GM21360 (cell line): ENCODE measurements around the gene DDN.
A peak's percentile ranks its signal among the peaks of the same experiment; 100 is the strongest.

Experiments
- ATAC-seq: cut with Tn5 transposase; IDR thresholded peaks from one replicate; pipeline ENCODE4 v1.9.1; 2021; ENCODE audit warnings: mild to moderate bottlenecking, moderate library complexity; ENCODE audit not compliant: unreplicated experiment

DDN gene

GRCh38 chr12:49032276-49032675 lies 33.1 kb upstream of the DDN start:
- no peak for ATAC-seq

GRCh38 chr12:49031573-49032161 lies 32.5 kb upstream of the DDN start:
- ATAC-seq: no peak

GRCh38 chr12:49030714-49031572 lies 31.8 kb upstream of the DDN start:
- no peak for ATAC-seq

DNA sequence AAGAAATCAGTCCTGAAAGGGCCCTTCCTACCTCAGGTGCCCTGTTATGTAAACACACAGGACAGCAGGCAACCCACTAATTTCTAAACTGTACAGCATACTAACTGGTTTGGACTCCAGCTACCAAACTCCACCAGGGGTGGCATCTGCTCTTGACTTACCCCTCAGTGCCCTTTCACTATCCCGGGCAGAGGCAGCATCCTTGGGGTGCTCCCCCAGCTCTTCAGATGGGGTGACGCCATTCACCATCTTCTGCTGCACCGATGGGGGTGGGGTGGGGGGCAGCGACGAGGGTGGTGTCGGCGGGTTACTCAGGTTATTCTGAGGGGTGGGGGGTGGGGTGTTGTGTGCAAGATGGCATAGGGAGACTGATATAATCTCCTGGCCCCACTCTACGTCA lies 30.9 kb upstream of the DDN start:
- ATAC-seq: no peak

GRCh38 chr12:49028666-49029275 lies 29.6 kb upstream of the DDN start:
- no peak for ATAC-seq

GRCh38 chr12:49027846-49028555 lies 28.8 kb upstream of the DDN start:
- no peak for ATAC-seq

GRCh38 chr12:49026678-49027480 lies 27.7 kb upstream of the DDN start:
- no peak for ATAC-seq

DNA sequence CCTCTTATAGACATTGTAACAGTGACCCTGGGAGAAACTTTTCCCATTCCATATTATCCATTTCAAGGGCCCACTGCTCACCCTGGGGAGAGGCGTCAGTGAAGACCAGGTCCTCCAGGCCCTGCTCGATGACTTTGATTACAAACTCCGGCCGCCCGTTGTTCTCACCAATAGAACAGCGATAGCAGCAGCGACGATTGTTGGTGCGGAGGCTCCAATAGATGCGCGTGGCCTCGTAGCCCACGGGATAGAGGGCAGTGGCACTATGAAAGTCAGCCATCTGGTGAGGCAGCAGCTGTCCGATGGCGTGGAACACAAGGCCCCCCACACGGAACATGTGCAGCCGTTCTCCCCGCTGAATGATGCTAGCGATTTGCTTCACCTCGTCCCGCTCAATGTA lies 26.9 kb upstream of the DDN start:
- ATAC-seq: no peak

DNA sequence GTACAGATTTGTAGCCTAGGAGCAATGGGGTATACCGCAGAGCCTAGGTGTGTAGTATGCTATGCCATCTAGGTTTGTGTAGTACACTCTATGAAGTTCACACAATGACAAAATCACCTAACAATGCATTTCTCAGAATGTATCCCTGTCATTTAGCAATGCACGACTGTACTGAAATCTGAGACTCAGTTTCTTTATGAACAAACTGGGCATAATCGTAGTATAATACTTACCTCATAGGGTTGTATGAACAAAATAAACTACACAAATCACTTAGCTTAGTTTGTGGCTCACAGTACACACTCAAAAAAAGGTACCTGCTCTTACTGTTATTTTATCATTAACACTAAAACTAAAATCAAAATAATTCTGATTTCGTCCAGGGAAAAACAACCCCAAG lies 26.3 kb upstream of the DDN start:
- no peak for ATAC-seq

DNA sequence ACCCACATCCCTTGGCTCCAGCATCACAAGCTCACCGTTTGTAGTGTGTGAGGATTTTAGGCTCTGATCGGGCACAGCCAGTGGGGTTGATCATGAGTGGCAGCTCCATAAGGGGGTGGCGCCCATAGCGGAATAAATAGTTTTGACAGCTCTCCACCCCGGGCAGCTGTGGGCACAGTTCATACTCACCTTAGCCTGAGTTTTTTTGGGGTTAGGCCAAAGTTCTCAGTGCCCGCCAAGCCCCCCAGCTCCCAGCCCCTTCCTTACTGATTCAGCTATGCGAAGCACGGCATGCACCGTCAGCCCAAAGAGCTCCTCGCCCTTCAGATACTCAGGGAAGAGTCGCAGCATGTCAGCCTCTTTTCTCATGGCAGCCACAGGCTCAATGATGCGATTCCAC lies 25.4 kb upstream of the DDN start:
- no peak for ATAC-seq

- no peak for ATAC-seq
These were observed 24.6 kb upstream of the DDN start for GRCh38 chr12:49023812-49024211.

GRCh38 chr12:49022558-49023178 lies 23.5 kb upstream of the DDN start:
- ATAC-seq: no peak

- ATAC-seq: no peak
These were observed 22.2 kb upstream of the DDN start for GRCh38 chr12:49021292-49021915.

DNA sequence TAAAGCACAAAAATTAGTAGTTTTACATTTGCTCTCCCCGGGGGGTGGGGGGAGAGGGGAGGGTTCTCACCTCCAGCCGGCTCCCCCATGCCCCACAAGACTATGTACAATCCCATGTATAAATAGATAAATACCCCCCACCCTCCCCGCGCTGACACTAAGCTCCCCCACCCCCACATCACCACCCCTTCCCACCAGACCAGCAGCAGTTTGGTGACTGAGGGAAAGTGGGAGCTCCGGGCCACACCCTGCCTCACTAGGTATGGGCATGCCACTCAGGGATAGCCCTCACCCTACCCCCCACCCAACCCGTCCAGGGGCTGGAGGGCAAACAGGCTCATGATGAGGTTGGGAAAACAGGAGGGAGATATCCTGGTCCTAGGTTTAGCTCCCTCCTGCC lies 21.3 kb upstream of the DDN start:
- no peak for ATAC-seq

- ATAC-seq: no peak
These were observed 20.5 kb upstream of the DDN start for GRCh38 chr12:49019443-49020324.

- peak; percentile 4 for ATAC-seq
These were observed 19.9 kb upstream of the DDN start for GRCh38 chr12:49019120-49019430.

GRCh38 chr12:49018261-49019119 lies 19.3 kb upstream of the DDN start, which contains the start of gene PRKAG1:
PRKAG1 (minus strand) TSS chr12:49018776; CDS start chr12:49018740, 36 bp downstream.
- peak; percentile 78 for ATAC-seq

DNA sequence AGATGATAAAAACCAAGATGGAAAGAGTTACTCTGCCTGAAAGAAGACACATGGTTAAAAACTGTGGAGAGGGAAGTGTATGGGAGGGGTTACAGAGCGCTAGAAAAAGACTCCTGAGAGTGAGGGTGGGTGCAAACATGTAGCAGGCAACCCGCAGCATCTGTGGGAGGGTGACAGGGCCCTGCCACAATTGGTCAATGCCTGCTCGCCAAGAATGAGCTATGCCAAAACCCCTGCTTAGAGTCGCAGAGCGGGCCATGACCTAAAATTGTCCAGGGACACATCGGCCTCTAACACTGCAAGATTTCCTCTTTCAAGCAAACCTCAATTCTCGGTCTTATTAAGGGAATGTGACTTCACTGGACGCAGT lies 18.7 kb upstream of the DDN start:
- ATAC-seq: peak; percentile 12
